ENCODE results near the gene MEDAG. TPM values are rescaled to one million over a fixed set of nuclear protein-coding genes. Genes with fewer than 3 reads are reported as not detected.

MEDAG gene
- total RNA-seq, 1 donor from 2014 or later: 28.0 TPM

DNA sequence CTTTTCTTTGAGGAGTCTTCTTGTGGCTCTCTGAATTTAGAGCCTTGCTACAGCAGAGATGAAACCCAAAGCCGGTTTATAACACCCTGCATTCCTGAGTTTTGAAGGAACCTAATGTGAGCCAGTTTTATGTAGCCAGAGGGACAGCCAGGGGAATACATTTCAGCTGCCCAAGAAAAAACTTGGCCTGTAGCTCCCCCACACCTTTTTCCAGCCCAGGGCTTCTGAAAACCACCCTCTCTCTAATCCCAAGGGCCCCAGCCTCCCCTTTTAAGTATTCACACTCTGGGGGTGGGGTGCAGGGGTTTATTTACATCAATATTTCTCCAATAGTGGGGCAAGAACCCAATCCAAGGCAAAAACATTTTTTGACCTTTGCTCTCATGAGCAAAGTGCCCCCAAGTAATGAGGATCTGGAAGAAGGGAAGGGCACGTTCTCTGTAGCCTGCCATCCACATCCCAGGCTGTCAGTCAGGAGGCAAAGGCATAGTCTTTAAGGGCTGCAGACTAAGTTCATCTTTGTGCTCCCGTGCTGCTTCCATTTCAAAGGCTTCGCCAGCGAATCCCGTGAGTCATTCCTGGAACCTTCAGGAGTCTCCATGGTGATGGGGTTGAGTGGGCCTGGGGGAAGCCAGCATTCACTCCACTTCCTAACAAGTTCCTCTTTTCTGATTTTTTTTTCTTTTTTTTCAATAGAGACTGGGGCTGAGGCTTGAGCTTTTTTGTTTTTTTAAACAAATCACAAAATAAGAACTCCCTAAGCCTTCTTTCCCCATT is 33.2 kb upstream of the MEDAG start:
- DNase-seq (ENCODE audit: low read depth in 2 of 2): peak; percentile 62 to 95

- DNase-seq (ENCODE audit: low read depth in 2 of 2): peak in 1 of 2 donors; percentile 34
Measured at GRCh38 chr13:30873499-30873898, 32.6 kb upstream of the MEDAG start.

- DNase-seq (ENCODE audit: low read depth in 2 of 2): no peak
Measured at GRCh38 chr13:30874111-30874510, 32.0 kb upstream of the MEDAG start.

- no peak for DNase-seq (ENCODE audit: low read depth in 2 of 2)
Measured at GRCh38 chr13:30874561-30874960, 31.5 kb upstream of the MEDAG start.

GRCh38 chr13:30877335-30877734 is 28.7 kb upstream of the MEDAG start:
- peak in 1 of 2 donors; percentile 63 for DNase-seq (ENCODE audit: low read depth in 2 of 2)

- DNase-seq (ENCODE audit: low read depth in 2 of 2): no peak
Measured at GRCh38 chr13:30880151-30880855, 25.8 kb upstream of the MEDAG start.

GRCh38 chr13:30880856-30881155 is 25.3 kb upstream of the MEDAG start:
- DNase-seq (ENCODE audit: low read depth in 2 of 2): peak in 1 of 2 donors; percentile 35

GRCh38 chr13:30881191-30881651 is 24.9 kb upstream of the MEDAG start:
- no peak for DNase-seq (ENCODE audit: low read depth in 2 of 2)

GRCh38 chr13:30882026-30882850 is 23.8 kb upstream of the MEDAG start:
- no peak for DNase-seq (ENCODE audit: low read depth in 2 of 2)

DNA sequence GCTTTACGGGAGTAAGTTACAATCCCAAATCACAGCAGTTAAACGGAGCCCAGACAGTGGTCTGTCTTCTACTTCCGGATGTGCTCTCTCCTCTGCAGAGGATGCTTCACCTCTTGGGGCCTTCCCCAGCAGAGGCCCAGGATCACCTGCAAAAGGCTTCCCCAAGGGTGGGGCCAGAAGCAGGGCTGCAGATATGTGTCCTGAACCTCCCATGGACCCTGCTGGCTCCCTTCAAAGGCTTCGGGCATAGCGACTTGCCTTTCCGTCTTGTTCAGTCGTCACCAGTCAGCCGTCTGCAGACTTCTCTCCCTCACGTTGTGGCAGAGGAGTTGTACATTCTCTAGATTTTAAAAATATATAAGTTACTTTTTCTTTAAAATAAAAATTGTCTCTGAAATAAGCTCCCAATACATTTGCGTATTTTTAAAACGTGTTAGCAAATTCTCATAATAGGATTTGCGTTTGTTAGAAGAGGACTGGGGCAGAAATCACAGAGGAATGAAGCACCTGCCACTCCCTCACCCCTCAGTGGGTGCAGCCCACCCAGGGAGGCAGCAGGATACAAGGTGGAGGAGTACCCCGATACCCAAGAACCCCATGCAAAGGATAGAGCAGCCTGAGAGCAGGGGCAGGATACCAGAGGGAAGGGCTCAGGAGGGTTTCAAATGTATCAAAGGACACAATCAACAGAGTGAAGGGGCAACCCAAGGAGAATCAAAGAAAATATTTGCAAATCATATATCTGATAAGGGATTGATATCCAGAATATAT is 22.9 kb upstream of the MEDAG start:
- DNase-seq (ENCODE audit: low read depth in 2 of 2): no peak

- no peak for DNase-seq (ENCODE audit: low read depth in 2 of 2)
Measured at GRCh38 chr13:30884543-30884942, 21.5 kb upstream of the MEDAG start.

- no peak for DNase-seq (ENCODE audit: low read depth in 2 of 2)
Measured at GRCh38 chr13:30889196-30889690, 16.8 kb upstream of the MEDAG start.

- DNase-seq (ENCODE audit: low read depth in 2 of 2): peak in 1 of 2 donors; percentile 41
Measured at GRCh38 chr13:30892966-30893365, 13.1 kb upstream of the MEDAG start.

DNA sequence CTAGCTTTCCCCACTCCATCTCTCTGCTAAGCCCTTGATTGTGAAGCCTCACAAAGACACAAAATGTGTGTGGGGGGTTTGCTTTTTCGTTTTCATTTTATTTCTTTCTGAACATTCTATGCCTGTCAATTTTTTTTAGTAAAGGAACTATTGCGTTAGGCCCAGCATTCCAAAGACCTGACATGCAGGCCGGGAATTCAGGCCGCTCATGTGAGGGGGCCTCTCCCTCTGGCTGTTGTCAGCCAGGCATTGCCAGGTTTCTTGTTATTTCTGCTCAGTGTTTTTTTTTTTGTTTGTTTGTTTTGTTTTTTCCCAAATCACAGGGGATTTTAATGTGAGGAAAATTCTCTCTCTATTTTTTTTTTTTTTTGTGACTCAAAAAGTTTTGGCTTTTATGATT is 10.3 kb upstream of the MEDAG start:
- peak; percentile 71 to 79 for DNase-seq (ENCODE audit: low read depth in 2 of 2)

DNA sequence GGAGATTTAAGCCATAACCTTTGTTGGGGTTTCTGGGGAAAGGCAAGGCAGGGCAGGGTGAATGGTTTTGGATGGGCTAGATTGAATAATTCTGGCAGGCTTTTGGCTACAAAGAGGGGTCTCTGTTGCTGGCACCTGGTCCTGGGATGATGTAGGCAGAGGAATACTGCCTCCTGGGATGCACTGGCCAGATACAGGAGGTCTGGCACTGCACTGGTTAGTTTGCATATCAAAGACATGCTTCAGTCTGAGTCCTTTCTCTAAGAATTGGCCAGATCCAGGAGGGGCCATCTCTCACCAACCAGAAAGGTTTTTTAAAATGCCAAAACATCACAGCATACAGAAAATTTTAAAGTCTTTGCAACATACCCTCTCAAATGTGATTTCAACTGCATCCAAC is 8.0 kb upstream of the MEDAG start:
- DNase-seq (ENCODE audit: low read depth in 2 of 2): no peak

DNA sequence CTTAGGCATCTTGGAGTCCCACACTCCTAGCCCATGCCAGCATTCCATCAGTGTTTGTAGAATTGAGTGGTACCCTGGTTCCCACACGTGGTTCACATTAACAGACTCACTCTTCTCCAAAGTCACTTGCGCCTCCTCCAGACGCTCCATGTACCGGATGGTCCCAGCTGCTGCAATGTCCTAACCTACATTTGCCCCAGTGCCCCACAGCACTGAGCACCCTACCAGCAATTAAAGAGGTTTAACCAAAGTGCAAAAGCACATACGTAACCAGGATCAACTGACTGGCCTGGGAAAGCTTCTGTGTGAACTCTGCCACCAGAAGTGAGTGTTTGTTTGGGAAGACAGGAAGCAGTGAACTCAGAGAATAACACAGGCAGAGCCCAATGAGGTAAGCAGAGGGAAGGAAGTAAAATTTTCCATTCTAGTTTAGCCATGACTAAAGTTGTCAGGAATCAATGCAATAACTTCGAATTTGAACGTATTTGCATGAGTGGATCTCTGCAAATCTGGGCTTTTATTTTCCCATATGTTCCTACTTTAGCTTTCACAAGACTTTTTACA is 7.3 kb upstream of the MEDAG start:
- peak; percentile 99 for DNase-seq (ENCODE audit: low read depth in 2 of 2)

- DNase-seq (ENCODE audit: low read depth in 2 of 2): no peak
Measured at GRCh38 chr13:30900436-30900835, 5.6 kb upstream of the MEDAG start.

DNA sequence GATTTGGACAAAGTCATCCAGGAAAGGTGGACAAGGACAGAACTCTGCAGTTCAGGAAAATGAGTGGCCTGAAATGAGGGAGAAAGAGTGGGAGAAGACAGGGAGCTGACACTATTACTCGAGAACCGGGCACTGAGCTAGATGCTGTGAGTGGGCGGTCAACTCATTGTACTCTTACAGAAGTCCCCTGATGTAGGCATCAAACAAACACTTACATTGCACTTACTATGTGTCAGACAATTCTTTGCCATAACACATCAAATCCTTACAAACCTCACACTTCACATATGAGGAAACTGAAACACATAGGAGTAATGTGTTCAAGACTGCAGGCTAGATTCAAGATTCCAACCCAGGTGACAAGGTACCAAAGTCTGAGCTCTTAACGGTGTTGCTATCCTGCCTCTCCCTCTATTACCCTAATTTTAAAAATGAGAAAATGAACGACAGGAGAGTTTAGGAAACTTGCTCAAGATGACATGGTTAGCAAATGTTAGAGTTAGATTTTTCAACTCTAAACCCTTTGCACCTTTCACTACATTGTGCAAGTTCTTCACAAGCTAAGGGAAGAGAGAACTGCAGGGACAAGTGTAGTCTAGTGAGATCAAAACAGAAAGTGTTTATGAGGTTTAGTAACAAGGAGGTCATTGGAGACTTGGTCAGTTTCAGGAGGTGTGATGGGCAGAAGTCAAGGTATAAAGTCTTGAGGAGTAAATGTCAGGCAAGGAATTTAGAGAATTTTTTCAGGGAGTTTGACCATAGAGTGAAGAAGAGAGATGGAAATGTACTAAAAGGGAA is 4.9 kb upstream of the MEDAG start:
- no peak for DNase-seq (ENCODE audit: low read depth in 2 of 2)

GRCh38 chr13:30904043-30904442 is 2.0 kb upstream of the MEDAG start:
- DNase-seq (ENCODE audit: low read depth in 2 of 2): no peak

DNA sequence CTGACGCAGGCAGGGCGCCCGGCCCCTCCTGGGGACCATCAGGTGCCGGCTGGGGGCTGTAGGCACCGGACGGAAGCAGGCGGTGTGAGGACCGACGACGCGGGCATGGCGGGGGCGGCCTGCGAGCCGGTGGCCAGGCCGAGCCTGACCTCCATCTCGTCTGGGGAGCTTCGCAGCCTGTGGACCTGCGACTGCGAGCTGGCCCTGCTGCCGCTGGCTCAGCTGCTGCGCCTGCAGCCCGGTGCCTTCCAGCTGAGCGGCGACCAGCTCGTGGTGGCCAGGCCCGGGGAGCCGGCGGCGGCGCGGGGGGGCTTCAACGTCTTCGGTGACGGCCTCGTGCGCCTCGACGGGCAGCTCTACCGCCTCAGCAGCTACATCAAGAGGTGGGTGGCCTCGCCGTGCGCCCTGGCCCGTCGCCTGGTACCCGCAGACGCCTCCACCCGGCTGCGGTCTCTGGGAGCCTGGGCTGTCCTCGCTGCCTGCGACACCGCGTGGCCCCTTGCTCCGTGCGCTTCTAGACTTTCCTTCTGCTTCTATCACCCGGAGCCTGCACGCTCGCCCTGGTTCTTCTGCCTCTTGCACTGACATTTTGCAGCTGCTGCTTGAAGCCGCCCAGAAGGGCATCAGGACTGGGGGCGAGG is 460 bp downstream of the MEDAG start:
- peak; percentile 18 to 32 for DNase-seq (ENCODE audit: low read depth in 2 of 2)

Data from dermis microvascular lymphatic vessel endothelial cell (primary cell).